Stimulated activated CD4-positive, alpha-beta T cell treated with anti-CD3 and anti-CD28 coated beads, TNF-alpha, amount 100 ng/mL, for 24 hours (primary cell): ENCODE results near the gene SIGLEC8.
"Not testable (repeated sequence)": the region's sequence is repeated elsewhere in the genome, so short reads cannot be mapped to it uniquely, and the experiment has no call there.

Source experiments
- DNase-seq, 3 experiments: peaks; one replicate each; pipeline ENCODE4 v3.0.0-alpha.2; 2020; ENCODE audit warnings: low read depth in 3 of 3

SIGLEC8 gene

GRCh38 chr19:51447510-51447909 lies 10.7 kb downstream of the SIGLEC8 start:
- not testable (repeated sequence) for DNase-seq

DNA sequence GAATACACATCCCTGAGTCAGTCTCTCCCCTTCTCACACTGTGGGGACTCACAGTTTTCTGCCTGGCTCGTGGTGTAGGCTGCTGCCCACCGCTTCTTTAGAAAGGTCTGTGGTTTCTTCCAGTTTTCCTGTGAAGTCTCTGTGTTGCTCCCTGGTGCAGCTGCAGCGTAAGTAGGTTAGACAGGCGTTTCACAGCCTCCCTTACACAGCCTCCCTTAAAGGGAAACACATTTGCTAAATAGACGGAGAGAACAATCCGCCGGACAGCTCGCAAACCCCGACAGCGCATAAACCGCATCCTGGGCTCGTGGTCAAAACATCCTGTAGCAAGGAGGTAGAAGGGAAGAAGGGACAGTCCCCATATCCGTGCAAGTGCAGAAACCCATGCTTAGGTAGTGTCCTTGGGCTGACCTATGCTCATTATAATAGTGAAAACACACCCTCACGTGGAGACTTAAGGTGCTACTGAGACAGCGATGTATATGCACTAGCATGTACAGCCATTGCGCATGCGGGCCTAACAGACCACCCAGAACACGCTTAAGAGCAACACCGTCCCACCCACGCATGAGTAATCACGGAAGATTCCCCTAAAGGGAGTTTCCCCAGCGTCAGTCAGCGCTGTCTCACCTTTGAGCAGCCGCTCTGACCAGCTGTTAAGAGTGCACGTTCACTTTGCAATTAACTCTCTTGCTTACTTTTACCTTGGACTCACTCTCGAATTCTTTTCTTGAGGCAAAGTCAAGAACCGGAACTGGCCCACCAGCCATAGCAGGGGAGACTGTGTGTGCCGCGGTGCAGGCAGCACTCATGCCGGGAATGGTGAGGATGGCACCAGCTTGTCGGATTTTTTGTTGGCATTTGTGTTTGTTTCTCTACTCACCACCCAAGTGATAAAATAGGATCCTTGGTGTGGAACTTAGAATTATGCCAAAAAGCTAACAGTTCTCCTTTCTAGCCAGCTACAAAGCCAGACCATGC lies 16.6 kb downstream of the SIGLEC8 start:
- DNase-seq = peak; percentile 80 to 90 (median 88)

DNA sequence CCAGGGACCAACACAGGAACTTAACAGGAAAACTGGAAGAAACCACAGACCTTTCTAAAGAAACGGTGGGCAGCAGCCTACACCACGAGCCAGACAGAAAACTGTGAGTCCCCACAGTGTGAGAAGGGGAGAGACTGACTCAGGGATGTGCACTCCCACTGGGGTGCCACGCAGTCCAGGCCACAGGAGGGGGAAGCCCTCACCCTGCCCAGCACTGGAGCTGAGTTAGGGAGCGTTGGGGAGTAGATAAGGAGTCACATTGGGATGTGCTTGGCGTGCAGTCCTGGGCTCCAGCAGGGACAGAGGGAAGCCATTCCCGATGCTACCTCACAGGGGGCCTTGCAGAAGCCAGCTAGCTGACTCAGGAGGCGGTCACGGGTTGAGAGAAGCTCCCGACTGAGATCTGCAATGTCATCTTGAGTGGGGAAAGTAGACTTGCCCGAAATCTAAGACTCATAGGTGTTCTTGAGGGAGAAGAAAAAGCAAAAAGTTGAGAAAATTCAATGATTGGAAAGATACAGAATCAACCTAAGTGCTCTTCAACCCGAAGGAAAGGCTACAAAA lies 17.3 kb downstream of the SIGLEC8 start:
- peak; percentile 42 to 67 (median 54) for DNase-seq

DNA sequence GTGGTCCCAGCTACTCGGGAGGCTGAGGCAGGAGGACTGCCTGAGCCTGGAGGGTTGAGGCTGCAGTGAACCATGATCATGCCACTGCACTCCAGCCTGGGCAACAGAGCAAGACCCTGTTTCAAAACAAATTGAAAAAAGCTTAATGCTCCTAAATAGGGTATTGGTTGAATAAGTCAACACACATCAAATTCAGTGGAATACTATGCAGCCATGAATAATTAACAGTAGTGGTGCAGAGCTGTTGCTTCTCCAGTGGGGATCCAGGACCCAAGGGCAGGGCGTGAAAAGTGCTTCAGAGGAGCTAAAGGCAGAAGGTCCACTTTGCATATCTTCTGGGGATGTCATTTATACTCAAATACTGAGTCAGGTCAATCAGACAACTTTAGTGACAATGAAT lies 18.2 kb downstream of the SIGLEC8 start:
- no peak for DNase-seq

GRCh38 chr19:51439021-51439465 lies 19.2 kb downstream of the SIGLEC8 start:
- DNase-seq = no peak

- DNase-seq = no peak
Measured at GRCh38 chr19:51434456-51434855, 23.8 kb downstream of the SIGLEC8 start.

DNA sequence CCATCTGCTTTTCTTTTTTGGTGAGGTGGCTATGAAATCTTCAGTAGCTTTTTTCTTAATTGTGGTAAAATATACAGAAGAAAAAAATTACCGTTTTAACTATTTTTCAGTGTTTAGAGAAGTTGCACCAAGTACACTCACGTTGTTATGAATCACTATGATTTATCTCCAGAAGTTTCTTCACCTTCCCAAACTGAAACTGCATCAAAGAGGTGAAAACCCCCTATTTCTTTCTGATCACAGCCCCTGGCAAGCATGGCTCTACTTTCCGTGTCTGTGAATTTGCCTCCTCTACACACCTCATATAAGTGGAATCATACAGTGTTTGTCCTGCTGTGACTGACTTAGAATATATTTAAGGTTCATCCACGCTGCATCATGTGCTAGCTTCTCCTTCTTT lies 25.2 kb downstream of the SIGLEC8 start:
- DNase-seq = no peak

DNA sequence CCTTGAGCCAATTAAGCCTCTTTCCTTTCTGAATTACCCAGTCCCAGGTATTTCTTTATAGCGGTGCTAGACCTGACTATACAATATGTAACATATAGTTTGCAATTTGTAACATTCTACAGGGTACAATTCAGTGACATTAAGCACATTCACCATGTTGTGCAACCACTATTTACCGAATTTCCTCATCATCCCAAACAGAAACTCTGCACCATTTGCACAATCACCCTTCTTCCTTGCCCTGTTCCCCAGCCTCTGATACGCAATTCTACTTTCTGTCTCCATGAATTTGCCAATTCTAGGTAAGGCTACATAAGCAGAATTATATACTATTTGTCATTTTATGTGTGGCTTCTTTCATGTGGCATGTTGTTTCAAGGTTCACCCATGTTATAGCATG lies 27.1 kb downstream of the SIGLEC8 start:
- DNase-seq = no peak

DNA sequence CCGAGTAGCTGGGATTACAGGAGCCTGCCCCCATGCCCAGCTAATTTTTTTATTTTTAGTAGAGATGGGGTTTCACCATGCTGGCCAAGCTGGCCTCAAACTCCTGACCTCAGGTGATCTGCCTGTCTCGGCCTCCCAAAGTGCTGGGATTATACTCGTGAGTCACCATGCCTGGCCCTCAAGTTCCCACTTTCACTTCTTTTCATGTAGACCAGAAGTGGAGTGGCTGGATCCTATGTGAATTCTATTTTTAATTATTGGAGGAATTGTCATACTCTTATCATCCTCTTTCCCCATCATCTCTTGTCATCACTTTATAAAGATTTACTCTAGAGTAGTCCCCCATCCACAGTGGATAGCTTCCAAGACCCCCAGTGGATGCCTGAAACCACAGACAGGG lies 28.0 kb downstream of the SIGLEC8 start:
- no peak for DNase-seq

- DNase-seq = no peak
Measured at GRCh38 chr19:51427201-51427600, 31.1 kb downstream of the SIGLEC8 start.

GRCh38 chr19:51422053-51422448 lies 36.2 kb downstream of the SIGLEC8 start:
- peak; percentile 79 to 90 (median 85) for DNase-seq

DNA sequence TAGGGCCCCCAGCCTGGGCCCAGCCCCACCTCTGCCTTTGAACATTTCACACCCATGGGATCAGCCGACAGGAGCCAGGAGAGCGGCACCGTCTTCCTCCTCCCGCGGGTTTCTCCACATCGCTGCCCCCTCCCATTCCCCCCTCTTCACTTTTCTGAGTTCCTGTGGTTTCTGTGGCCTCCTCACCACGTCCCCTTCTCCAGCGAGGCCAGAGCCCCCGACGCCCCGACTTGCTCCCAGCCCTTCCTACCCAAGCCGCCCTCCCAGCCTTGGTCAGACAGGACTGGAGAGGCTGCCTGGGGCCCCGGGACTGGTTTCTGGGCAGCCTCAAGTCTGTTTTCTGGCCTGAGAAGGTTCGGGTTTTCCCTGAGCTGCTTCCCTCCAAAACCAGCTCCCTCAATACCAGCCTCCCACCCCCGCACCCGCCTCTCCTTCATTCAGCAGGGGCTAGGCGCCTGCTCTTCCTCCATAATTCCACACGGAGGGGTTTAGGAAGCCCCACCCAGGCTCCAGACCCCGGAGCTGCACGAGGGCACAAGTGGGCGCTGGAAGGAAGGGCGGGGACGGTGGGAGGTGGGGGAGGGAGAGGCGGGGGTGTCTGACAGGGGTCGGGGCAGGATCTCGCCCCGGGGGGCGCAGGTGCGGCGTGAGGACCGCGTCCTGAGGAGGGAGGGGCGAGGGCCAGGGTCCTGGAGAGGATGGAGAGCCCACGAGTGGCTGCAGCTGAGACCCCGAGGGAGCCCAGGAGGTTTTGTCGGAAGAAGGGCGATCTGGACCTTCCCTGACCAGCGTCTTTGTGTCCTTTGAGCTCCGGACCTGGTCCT lies 36.8 kb downstream of the SIGLEC8 start:
- DNase-seq = no peak

- not testable (repeated sequence) for DNase-seq
Measured at GRCh38 chr19:51420511-51420910, 37.7 kb downstream of the SIGLEC8 start.

- DNase-seq = no peak
Measured at GRCh38 chr19:51418707-51419106, 39.5 kb downstream of the SIGLEC8 start.

- no peak for DNase-seq
Measured at GRCh38 chr19:51417810-51418157, 40.5 kb downstream of the SIGLEC8 start.

GRCh38 chr19:51417107-51417809 lies 41.0 kb downstream of the SIGLEC8 start, which contains the start of gene SIGLEC10:
Gene SIGLEC10, minus strand, starts transcription at chr19:51417642. Its CDS starts 61 bp downstream, at chr19:51417581.
- DNase-seq = peak in 1 of 3 experiments; percentile 56

DNA sequence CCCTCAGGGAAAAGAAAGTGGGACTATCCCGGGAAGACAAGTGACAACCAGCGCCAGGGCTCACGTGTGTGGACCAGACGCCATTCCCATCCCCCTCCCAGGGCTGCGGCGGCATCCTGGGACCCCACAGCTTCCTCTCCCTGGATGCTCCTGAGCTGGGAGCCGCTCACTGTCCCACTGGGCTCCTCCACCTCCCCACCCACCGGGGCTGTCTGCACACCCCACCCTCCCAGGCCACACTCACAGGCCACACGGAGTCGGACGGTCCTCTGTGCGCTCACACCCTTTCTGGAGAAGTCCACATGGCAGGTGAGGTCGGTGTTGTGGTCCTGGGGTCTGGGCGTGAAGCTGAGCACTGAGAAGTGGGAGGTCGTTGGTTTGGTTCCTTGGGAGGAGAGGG lies 41.8 kb downstream of the SIGLEC8 start:
- not testable (repeated sequence) for DNase-seq

- no peak for DNase-seq
Measured at GRCh38 chr19:51415187-51415586, 43.1 kb downstream of the SIGLEC8 start.

GRCh38 chr19:51410950-51411748 lies 47.1 kb downstream of the SIGLEC8 start:
- no peak for DNase-seq

- DNase-seq = no peak
Measured at GRCh38 chr19:51407511-51408131, 50.6 kb downstream of the SIGLEC8 start.
